ENCODE results near the gene ELF2. TPM values are rescaled to one million over a fixed set of nuclear protein-coding genes. Genes with fewer than 3 reads are reported as not detected.

The ELF2 gene
- total and polyA plus RNA-seq, 2 donors from 2014 or later: 12.8 to 58.5 TPM

- intact Hi-C loops (cut with DNase I): no loop called here
- Histone ChIP-seq H3K4me3 (ENCODE audit: low read length in 3 of 3) (no peak overlapping the region), H3K4me1 (ENCODE audit: control insufficient read depth in 2 of 3, insufficient read depth in 2 of 3, low read depth in 1 of 3, low read length in 3 of 3) (peaks cover 0 to 11% (median 5%) of the 10 kb centered on the region in 3 donors), H3K36me3 (ENCODE audit: control insufficient read depth in 2 of 3, insufficient read depth in 3 of 3, low read length in 3 of 3) (no peaks in the 10 kb centered on the region), H3K27me3 (ENCODE audit: control insufficient read depth, insufficient read depth, low read length) (no peaks in the 10 kb centered on the region), H3K9ac (ENCODE audit: low read length in 3 of 3) (no peak overlapping the region), H3K27ac (ENCODE audit: low read depth in 2 of 2, low read length in 2 of 2) (no peak overlapping the region), H3K9me3 (ENCODE audit: control insufficient read depth in 2 of 3, insufficient read depth in 1 of 3, low read length in 3 of 3) (no peaks in the 10 kb centered on the region)
- FAIRE-seq: no peak
- DNase-seq: no peak
- no peak for TF ChIP-seq CTCF (IDR thresholded peaks at IDR 0.05; ENCODE audit: borderline replicate concordance, extremely low read depth, insufficient read depth)
Measured at GRCh38 chr4:139145552-139145932, 31.5 kb downstream of the ELF2 start.

- no peak overlapping the region for H3K4me3 ChIP-seq (ENCODE audit: low read length in 3 of 3)
- no peak for TF ChIP-seq CTCF (IDR thresholded peaks at IDR 0.05; ENCODE audit: borderline replicate concordance, extremely low read depth, insufficient read depth)
- no peaks in the 10 kb centered on the region for H3K9me3 ChIP-seq (ENCODE audit: control insufficient read depth in 2 of 3, insufficient read depth in 1 of 3, low read length in 3 of 3)
- peak in 4 of 5 donors; percentile 19 to 47 (median 31) for DNase-seq
- H3K27ac ChIP-seq (ENCODE audit: low read depth in 2 of 2, low read length in 2 of 2): no peak overlapping the region
- FAIRE-seq: no peak
- H3K4me1 ChIP-seq (ENCODE audit: control insufficient read depth in 2 of 3, insufficient read depth in 2 of 3, low read depth in 1 of 3, low read length in 3 of 3): peaks cover 0 to 11% (median 5%) of the 10 kb centered on the region in 3 donors
- intact Hi-C loops (cut with DNase I): no loop called here
- H3K36me3 ChIP-seq (ENCODE audit: control insufficient read depth in 2 of 3, insufficient read depth in 3 of 3, low read length in 3 of 3): no peaks in the 10 kb centered on the region
- H3K27me3 ChIP-seq (ENCODE audit: control insufficient read depth, insufficient read depth, low read length): no peaks in the 10 kb centered on the region
- no peak overlapping the region for H3K9ac ChIP-seq (ENCODE audit: low read length in 3 of 3)
Measured at GRCh38 chr4:139144911-139145551, 32.0 kb downstream of the ELF2 start.

GRCh38 chr4:139144161-139144859 lies 32.7 kb downstream of the ELF2 start:
- intact Hi-C loops (cut with DNase I): no loop called here
- H3K36me3 ChIP-seq (ENCODE audit: control insufficient read depth in 2 of 3, insufficient read depth in 3 of 3, low read length in 3 of 3): no peaks in the 10 kb centered on the region
- peaks cover 0 to 11% (median 5%) of the 10 kb centered on the region in 3 donors for H3K4me1 ChIP-seq (ENCODE audit: control insufficient read depth in 2 of 3, insufficient read depth in 2 of 3, low read depth in 1 of 3, low read length in 3 of 3)
- no peaks in the 10 kb centered on the region for H3K27me3 ChIP-seq (ENCODE audit: control insufficient read depth, insufficient read depth, low read length)
- TF ChIP-seq CTCF (IDR thresholded peaks at IDR 0.05; ENCODE audit: borderline replicate concordance, extremely low read depth, insufficient read depth): no peak
- DNase-seq (peak in 4 of 5 donors; percentile 65 to 83 (median 71)), FAIRE-seq (no peak)
- no peak overlapping the region for H3K4me3 ChIP-seq (ENCODE audit: low read length in 3 of 3)
- no peak overlapping the region for H3K9ac ChIP-seq (ENCODE audit: low read length in 3 of 3)
- H3K9me3 ChIP-seq (ENCODE audit: control insufficient read depth in 2 of 3, insufficient read depth in 1 of 3, low read length in 3 of 3): no peaks in the 10 kb centered on the region
- H3K27ac ChIP-seq (ENCODE audit: low read depth in 2 of 2, low read length in 2 of 2): no peak overlapping the region
